HepG2 (cell line): ENCODE data around the gene IDUA. TPM values are rescaled to one million over a fixed set of nuclear protein-coding genes. Genes with fewer than 3 reads are reported as not detected.
A peak's percentile ranks its signal among the peaks of the same experiment; 100 is the strongest.

Experiments used
- ERF ChIP-seq: IDR thresholded peaks from 2 replicates; pipeline ENCODE4 v1.6.1; 2018; ENCODE audit warnings: missing biosample characterization, missing genetic modification reagents
- FOXA3 ChIP-seq: IDR thresholded peaks from 2 replicates; pipeline ENCODE4 v1.6.1; 2016; ENCODE audit warnings: missing genetic modification reagents, missing compliant biosample characterization
- HNRNPL ChIP-seq: fragments of 200-400 bp; formaldehyde crosslinking; IDR thresholded peaks from 2 replicates; pipeline ENCODE4 v1.6.1; 2017; ENCODE audit warnings: mild to moderate bottlenecking, low read depth, low read length
- JUN ChIP-seq: sonication (generic); formaldehyde crosslinking; IDR thresholded peaks from 2 replicates; pipeline ENCODE4 v1.4.0; 2020; ENCODE audit warnings: mild to moderate bottlenecking, missing genetic modification reagents
- KDM3A ChIP-seq: IDR thresholded peaks from 2 replicates; pipeline ENCODE4 v1.6.1; 2018; ENCODE audit warnings: low read depth, missing compliant biosample characterization
- KLF9 ChIP-seq: IDR thresholded peaks from 2 replicates; pipeline ENCODE4 v1.6.1; 2016; ENCODE audit warnings: low read depth
- MAF1 ChIP-seq: sonication (generic); formaldehyde crosslinking; IDR thresholded peaks from 2 replicates; pipeline ENCODE4 v1.5.0; 2020; ENCODE audit warnings: missing genetic modification reagents, borderline replicate concordance
- MEF2D ChIP-seq: sonication (generic); formaldehyde crosslinking; IDR thresholded peaks from 2 replicates; pipeline ENCODE4 v1.5.1; 2020; ENCODE audit warnings: mild to moderate bottlenecking, missing genetic modification reagents
- NFYB ChIP-seq: sonication (generic); formaldehyde crosslinking; IDR thresholded peaks from 2 replicates; pipeline ENCODE4 v1.4.0; 2020; ENCODE audit warnings: missing genetic modification reagents
- NR2C2 ChIP-seq: sonication (generic); formaldehyde crosslinking; IDR thresholded peaks from 2 replicates; pipeline ENCODE4 v1.4.0; 2020; ENCODE audit warnings: missing genetic modification reagents, mild to moderate bottlenecking, moderate library complexity, borderline replicate concordance
- POLR2A ChIP-seq, 2 experiments: IDR thresholded peaks; 2 replicates each; pipeline ENCODE4 v1.6.1; 2011; ENCODE audit warnings: low read depth in 2 of 2, low read length in 2 of 2, mild to moderate bottlenecking in 1 of 2, moderate library complexity in 1 of 2; ENCODE audit not compliant: insufficient read depth in 1 of 2
- RAD21 ChIP-seq: fragments of 450-650 bp; formaldehyde crosslinking; IDR thresholded peaks from 2 replicates; pipeline ENCODE4 v1.5.0; 2020; ENCODE audit warnings: mild to moderate bottlenecking
- REL ChIP-seq: sonication (generic); formaldehyde crosslinking; conservative IDR thresholded peaks from 2 replicates; pipeline ENCODE4 v1.8.0; 2022; ENCODE audit warnings: mild to moderate bottlenecking, missing genetic modification reagents, moderate library complexity
- SMARCE1 ChIP-seq: fragments of 450-650 bp; IDR thresholded peaks from 2 replicates; pipeline ENCODE4 v1.6.1; 2017; ENCODE audit warnings: borderline replicate concordance
- TBP ChIP-seq: sonication (generic); formaldehyde crosslinking; IDR thresholded peaks from 2 replicates; pipeline ENCODE4 v1.5.0; 2020; ENCODE audit warnings: missing genetic modification reagents
- ZIK1 ChIP-seq: sonication (generic); formaldehyde crosslinking; IDR thresholded peaks from 2 replicates; pipeline ENCODE4 v1.5.0; 2020; ENCODE audit warnings: mild to moderate bottlenecking, low read depth, missing genetic modification reagents, borderline replicate concordance
- ZMYM4 ChIP-seq: sonication (generic); formaldehyde crosslinking; IDR thresholded peaks from 2 replicates; pipeline ENCODE4 v1.8.1; 2023; ENCODE audit warnings: mild to moderate bottlenecking, missing genetic modification reagents
- ZNF274 ChIP-seq: sonication (generic); formaldehyde crosslinking; IDR thresholded peaks from 2 replicates; pipeline ENCODE4 v1.5.1; 2020; ENCODE audit warnings: mild to moderate bottlenecking, missing genetic modification reagents
- ZNF30 ChIP-seq: sonication (generic); formaldehyde crosslinking; IDR thresholded peaks from 2 replicates; pipeline ENCODE4 v1.5.0; 2020; ENCODE audit warnings: mild to moderate bottlenecking, missing genetic modification reagents
- ZNF33B ChIP-seq: sonication (generic); formaldehyde crosslinking; IDR thresholded peaks from 2 replicates; pipeline ENCODE4 v1.5.1; 2020; ENCODE audit warnings: mild to moderate bottlenecking, missing genetic modification reagents
- ZNF564 ChIP-seq: sonication (generic); formaldehyde crosslinking; IDR thresholded peaks from 2 replicates; pipeline ENCODE4 v1.8.1; 2023; ENCODE audit warnings: mild to moderate bottlenecking, missing genetic modification reagents
- ZNF720 ChIP-seq: sonication (generic); formaldehyde crosslinking; IDR thresholded peaks from 2 replicates; pipeline ENCODE4 v1.4.0; 2020; ENCODE audit warnings: missing genetic modification reagents
- polyA plus RNA-seq, 8 experiments: library from polyadenylated mRNA; depleted of rRNA in 3 of 8; stranded (reverse) in 7 of 8; unstranded in 1 of 8; fragments of >200 nt; fragmentation: Illumina TruSeq in 4 of 8; extraction: Trizol in 4 of 8; gene quantifications; 2 replicates each; pipeline versions ENCODE4 v1.2.1 to v1.2.3, GENCODE V29; 2011 to 2016; ENCODE audit warnings: low read depth in 4 of 8, missing spikeins in 1 of 8, mixed read lengths in 1 of 8; ENCODE audit not compliant: insufficient read depth in 1 of 8
- total RNA-seq, 5 experiments: library from RNA; depleted of rRNA; stranded (reverse); fragments of >200 nt; fragmentation: Illumina TruSeq; extraction: Trizol; gene quantifications; 2 replicates each; pipeline ENCODE4 v1.2.3, GENCODE V29; 2016; ENCODE audit warnings: low read depth in 1 of 5
- TF ChIP-seq, protein P1 (sequence below): sonication (generic); formaldehyde crosslinking; IDR thresholded peaks from 2 replicates; pipeline ENCODE4 v1.5.0; 2020; ENCODE audit warnings: missing genetic modification reagents
- TF ChIP-seq, protein P2 (sequence below): sonication (generic); formaldehyde crosslinking; IDR thresholded peaks from 2 replicates; pipeline ENCODE4 v1.4.0; 2020; ENCODE audit warnings: missing genetic modification reagents

Gene IDUA
- total and polyA plus RNA-seq, 2 of the 13 experiments (the other 11 are each of a cell fraction or from before 2014, with no cell fraction given) = 0.77 to 1.0 TPM

DNA sequence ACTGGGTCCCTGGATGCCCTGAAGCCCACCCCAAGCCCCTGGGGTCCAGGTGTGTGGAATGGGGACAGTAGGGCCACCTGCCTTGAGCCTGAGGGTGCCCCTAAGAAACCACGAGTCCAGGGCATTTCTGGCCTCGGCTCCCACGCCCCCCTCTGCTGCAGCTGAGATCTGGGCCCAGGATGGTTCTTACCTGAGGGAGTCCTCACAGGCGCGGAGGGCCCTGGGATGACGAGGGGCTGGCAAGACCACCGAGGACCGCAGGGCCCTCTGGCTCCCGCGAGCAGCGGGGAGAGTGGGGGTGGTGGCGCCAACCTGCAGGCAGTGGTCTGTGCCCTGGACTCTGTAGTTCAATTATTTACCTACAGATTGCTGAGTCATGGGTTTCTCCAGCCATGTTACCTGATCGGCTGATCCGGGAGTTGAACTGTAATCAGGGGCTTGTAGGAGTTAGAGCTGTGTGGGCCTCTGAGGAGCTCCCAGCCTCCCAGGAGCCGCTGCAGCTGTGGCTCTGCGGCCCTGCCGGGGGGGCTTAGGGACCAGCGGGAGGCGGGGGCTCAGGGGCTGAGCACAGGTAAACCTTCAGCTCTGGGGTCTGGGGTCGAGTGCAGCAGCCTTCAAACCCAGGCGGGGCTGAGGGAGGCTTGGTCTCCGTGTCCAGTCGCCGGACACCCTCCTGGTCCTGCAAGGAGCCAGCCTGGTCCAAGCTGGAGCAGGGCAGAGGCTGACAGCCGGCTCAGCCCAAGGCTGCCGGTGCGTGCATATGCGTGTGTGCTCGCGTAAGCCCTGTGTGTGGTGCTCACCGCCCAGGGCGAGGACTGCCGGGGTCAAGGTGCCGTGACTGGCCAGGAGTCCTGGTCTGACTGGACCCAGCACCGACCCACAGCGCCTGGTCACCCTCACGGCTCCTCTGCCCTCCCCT, 6.5 kb downstream of the IDUA start, which contains the start of gene SLC26A1 (continued):
- TF ChIP-seq, protein P1, sequence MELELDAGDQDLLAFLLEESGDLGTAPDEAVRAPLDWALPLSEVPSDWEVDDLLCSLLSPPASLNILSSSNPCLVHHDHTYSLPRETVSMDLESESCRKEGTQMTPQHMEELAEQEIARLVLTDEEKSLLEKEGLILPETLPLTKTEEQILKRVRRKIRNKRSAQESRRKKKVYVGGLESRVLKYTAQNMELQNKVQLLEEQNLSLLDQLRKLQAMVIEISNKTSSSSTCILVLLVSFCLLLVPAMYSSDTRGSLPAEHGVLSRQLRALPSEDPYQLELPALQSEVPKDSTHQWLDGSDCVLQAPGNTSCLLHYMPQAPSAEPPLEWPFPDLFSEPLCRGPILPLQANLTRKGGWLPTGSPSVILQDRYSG (CRISPR knock-in tag) = 0 out of 2 replicates have a peak, but pooled peaks have one; percentile 21
- TF ChIP-seq REL (CRISPR knock-in tag) (peak; percentile 74; the same call in 1 of the 2 replicates), POLR2A (IDR thresholded peaks at IDR 0.05; ENCODE audit: insufficient read depth in 1 of 2, low read depth in 2 of 2, low read length in 2 of 2) (peak in 1 of 2 experiments; percentile 72; a peak in 2 of 4 replicates), SMARCE1 (no peak), NFYB (0 out of 2 replicates have a peak, but pooled peaks have one; percentile 8), MEF2D (CRISPR knock-in tag) (0 out of 2 replicates have a peak, but pooled peaks have one; percentile 9), ZIK1 (CRISPR knock-in tag) (peak; percentile 63; the same call in 1 of the 2 replicates), KDM3A (CRISPR knock-in tag) (peak; percentile 57; the same call in 1 of the 2 replicates), KLF9 (CRISPR knock-in tag) (no peak), ZMYM4 (CRISPR knock-in tag) (0 out of 2 replicates have a peak, but pooled peaks have one; percentile 42), ZNF720 (no peak), TBP (no peak), NR2C2 (CRISPR knock-in tag) (no peak; the same call in 1 of the 2 replicates), ERF (CRISPR knock-in tag) (peak; percentile 29; the same call in 1 of the 2 replicates), ZNF33B (CRISPR knock-in tag) (peak; percentile 93), ZNF564 (CRISPR knock-in tag) (0 out of 2 replicates have a peak, but pooled peaks have one; percentile 39), RAD21 (CRISPR knock-in tag) (peak; percentile 42), HNRNPL (peak; percentile 51), ZNF274 (CRISPR knock-in tag) (peak; percentile 75; the same call in 1 of the 2 replicates), JUN (no peak; the same call in 1 of the 2 replicates), ZNF30 (CRISPR knock-in tag) (peak; percentile 92), MAF1 (CRISPR knock-in tag) (0 out of 2 replicates have a peak, but pooled peaks have one; percentile 43), FOXA3 (CRISPR knock-in tag) (peak; percentile 68)
- TF ChIP-seq, protein P2, sequence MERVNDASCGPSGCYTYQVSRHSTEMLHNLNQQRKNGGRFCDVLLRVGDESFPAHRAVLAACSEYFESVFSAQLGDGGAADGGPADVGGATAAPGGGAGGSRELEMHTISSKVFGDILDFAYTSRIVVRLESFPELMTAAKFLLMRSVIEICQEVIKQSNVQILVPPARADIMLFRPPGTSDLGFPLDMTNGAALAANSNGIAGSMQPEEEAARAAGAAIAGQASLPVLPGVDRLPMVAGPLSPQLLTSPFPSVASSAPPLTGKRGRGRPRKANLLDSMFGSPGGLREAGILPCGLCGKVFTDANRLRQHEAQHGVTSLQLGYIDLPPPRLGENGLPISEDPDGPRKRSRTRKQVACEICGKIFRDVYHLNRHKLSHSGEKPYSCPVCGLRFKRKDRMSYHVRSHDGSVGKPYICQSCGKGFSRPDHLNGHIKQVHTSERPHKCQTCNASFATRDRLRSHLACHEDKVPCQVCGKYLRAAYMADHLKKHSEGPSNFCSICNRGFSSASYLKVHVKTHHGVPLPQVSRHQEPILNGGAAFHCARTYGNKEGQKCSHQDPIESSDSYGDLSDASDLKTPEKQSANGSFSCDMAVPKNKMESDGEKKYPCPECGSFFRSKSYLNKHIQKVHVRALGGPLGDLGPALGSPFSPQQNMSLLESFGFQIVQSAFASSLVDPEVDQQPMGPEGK (CRISPR knock-in tag) = peak; percentile 64; the same call in 1 of the 2 replicates
